GM12878 (cell line): ENCODE results near the gene FARSB.

Source experiments
- CREB1 ChIP-seq: IDR thresholded peaks from 2 replicates; pipeline ENCODE4 v1.6.1; 2012; ENCODE audit warnings: low read depth, mild to moderate bottlenecking, inconsistent platforms
- CTCF ChIP-seq, 3 experiments: IDR thresholded peaks in 2 of 3; conservative IDR thresholded peaks in 1 of 3; 2 replicates each; pipeline ENCODE4 v1.5.1; 2011; ENCODE audit warnings: low read depth in 3 of 3, low read length in 3 of 3, mild to moderate bottlenecking in 3 of 3, control low read depth in 2 of 3, moderate library complexity in 2 of 3, inconsistent platforms in 1 of 3, mixed read lengths in 1 of 3; ENCODE audit not compliant: control insufficient read depth in 2 of 3, insufficient read depth in 1 of 3; ENCODE audit errors: extremely low read depth in 1 of 3
- E2F8 ChIP-seq: fragments of 450-650 bp; IDR thresholded peaks from 2 replicates; pipeline ENCODE4 v1.6.1; 2018; ENCODE audit warnings: mild to moderate bottlenecking, low read depth, moderate library complexity; ENCODE audit not compliant: partially characterized antibody
- ETV6 ChIP-seq, 2 experiments: fragments of 450-650 bp in 1 of 2; IDR thresholded peaks in 1 of 2; conservative IDR thresholded peaks in 1 of 2; 2 replicates each; pipeline ENCODE4 v1.6.1; 2014; ENCODE audit warnings: antibody characterized with exemption in 1 of 2, borderline replicate concordance in 1 of 2, low read depth in 1 of 2, mild to moderate bottlenecking in 1 of 2, moderate library complexity in 1 of 2
- HDAC6 ChIP-seq: fragments of 200-600 bp; sonication (generic); IDR thresholded peaks from one replicate; pipeline ENCODE4 v1.8.0; 2017; ENCODE audit warnings: antibody characterized with exemption; ENCODE audit not compliant: unreplicated experiment
- POLR2AphosphoS5 ChIP-seq: IDR thresholded peaks from 2 replicates; pipeline ENCODE4 v1.6.1; 2011; ENCODE audit warnings: mild to moderate bottlenecking, low read length, inconsistent platforms
- PRDM15 ChIP-seq: fragments of 450-650 bp; formaldehyde crosslinking; IDR thresholded peaks from 2 replicates; pipeline ENCODE4 v1.4.0; 2020; ENCODE audit warnings: mild to moderate bottlenecking, moderate library complexity
- USF1 ChIP-seq: IDR thresholded peaks from 2 replicates; pipeline ENCODE4 v1.6.1; 2011; ENCODE audit warnings: borderline replicate concordance, low read depth, mild to moderate bottlenecking, moderate library complexity, mixed read lengths, low read length; ENCODE audit not compliant: insufficient read depth; ENCODE audit errors: extremely low read length
- USF2 ChIP-seq: IDR thresholded peaks from 2 replicates; pipeline ENCODE4 v1.6.1; 2011; ENCODE audit warnings: low read depth, low read length, improper control_type of control experiment, borderline replicate concordance
- YY1 ChIP-seq: IDR thresholded peaks from 2 replicates; pipeline ENCODE4 v1.6.1; 2011; ENCODE audit warnings: low read depth, mild to moderate bottlenecking, low read length
- ZNF592 ChIP-seq: fragments of 450-650 bp; IDR thresholded peaks from 2 replicates; pipeline ENCODE4 v1.6.1; 2017; ENCODE audit warnings: mild to moderate bottlenecking, moderate library complexity

- no peak for TF ChIP-seq POLR2AphosphoS5
- TF ChIP-seq ETV6 (conservative IDR thresholded peaks at IDR 0.05 in 1 of 2, IDR thresholded peaks at IDR 0.05 in 1 of 2; ENCODE audit: borderline replicate concordance in 1 of 2, low read depth in 1 of 2) = no peak
- TF ChIP-seq USF1 = no peak
- no peak for TF ChIP-seq CREB1
- TF ChIP-seq E2F8 = no peak
- TF ChIP-seq CTCF (IDR thresholded peaks at IDR 0.05 in 2 of 3, conservative IDR thresholded peaks at IDR 0.05 in 1 of 3; ENCODE audit: control insufficient read depth in 2 of 3, extremely low read depth in 1 of 3, insufficient read depth in 1 of 3, low read depth in 3 of 3, low read length in 3 of 3) = no peak
- no peak for TF ChIP-seq USF2
- no peak for TF ChIP-seq HDAC6
- no peak for TF ChIP-seq PRDM15 (CRISPR knock-in tag)
- TF ChIP-seq YY1 = no peak
- TF ChIP-seq ZNF592 = no peak
Observed at GRCh38 chr2:222627764-222628163, 28.1 kb downstream of the FARSB start.
